ENCODE measurements around the gene RUFY3.
"Not testable (repeated sequence)": the region's sequence is repeated elsewhere in the genome, so short reads cannot be mapped to it uniquely, and the experiment has no call there.

The RUFY3 gene

GRCh38 chr4:70714079-70714887, 7.5 kb upstream of the RUFY3 start:
- H3K4me1 ChIP-seq (ENCODE audit: control insufficient read depth, insufficient read depth, low read length), result no peaks in the 10 kb centered on the region
- 89 to 94% methylated on average over 4 to 5 of the region's 5 CpGs for WGBS, 2 experiments
- H3K27me3 ChIP-seq (ENCODE audit: control insufficient read depth, insufficient read depth, low read length, poor library complexity, severe bottlenecking), result no peaks in the 10 kb centered on the region
- H3K36me3 ChIP-seq (ENCODE audit: control insufficient read depth, insufficient read depth, low read length), result no peaks in the 10 kb centered on the region
- no peak overlapping the region for H3K4me3 ChIP-seq (ENCODE audit: insufficient read depth, low read depth, low read length)
- no peak overlapping the region for H3K27ac ChIP-seq (ENCODE audit: insufficient read depth, low read depth, low read length, poor library complexity, severe bottlenecking)
- no peaks in the 10 kb centered on the region for H3K9me3 ChIP-seq (ENCODE audit: control insufficient read depth, low read length)

- H3K27me3 ChIP-seq (ENCODE audit: control insufficient read depth, insufficient read depth, low read length, poor library complexity, severe bottlenecking), result no peaks in the 10 kb centered on the region
- no peak overlapping the region for H3K4me3 ChIP-seq (ENCODE audit: insufficient read depth, low read depth, low read length)
- 92% methylated on average over 6 of the region's 6 CpGs for WGBS, 2 experiments
- no peaks in the 10 kb centered on the region for H3K9me3 ChIP-seq (ENCODE audit: control insufficient read depth, low read length)
- H3K4me1 ChIP-seq (ENCODE audit: control insufficient read depth, insufficient read depth, low read length), result no peaks in the 10 kb centered on the region
- H3K36me3 ChIP-seq (ENCODE audit: control insufficient read depth, insufficient read depth, low read length), result no peaks in the 10 kb centered on the region
- H3K27ac ChIP-seq (ENCODE audit: insufficient read depth, low read depth, low read length, poor library complexity, severe bottlenecking), result no peak overlapping the region
Observed at GRCh38 chr4:70715097-70715496, 6.7 kb upstream of the RUFY3 start.

GRCh38 chr4:70718811-70719604, 2.8 kb upstream of the RUFY3 start:
- WGBS, 2 experiments, result 95% methylated on average over 13 of the region's 13 CpGs

GRCh38 chr4:70722199-70722791, 531 bp downstream of the RUFY3 start:
- peaks cover 4% of the 10 kb centered on the region for H3K4me1 ChIP-seq (ENCODE audit: control insufficient read depth, insufficient read depth, low read length)
- no peaks in the 10 kb centered on the region for H3K36me3 ChIP-seq (ENCODE audit: control insufficient read depth, insufficient read depth, low read length)
- 79 to 86% methylated on average over 6 to 7 of the region's 7 CpGs for WGBS, 2 experiments
- no peak overlapping the region for H3K4me3 ChIP-seq (ENCODE audit: insufficient read depth, low read depth, low read length)
- no peak overlapping the region for H3K27ac ChIP-seq (ENCODE audit: insufficient read depth, low read depth, low read length, poor library complexity, severe bottlenecking)
- no peaks in the 10 kb centered on the region for H3K9me3 ChIP-seq (ENCODE audit: control insufficient read depth, low read length)
- H3K27me3 ChIP-seq (ENCODE audit: control insufficient read depth, insufficient read depth, low read length, poor library complexity, severe bottlenecking), result no peaks in the 10 kb centered on the region

More at GRCh38 chr4:70718811-70719604, 2.8 kb upstream of the RUFY3 start:
- no peaks in the 10 kb centered on the region for H3K9me3 ChIP-seq (ENCODE audit: control insufficient read depth, low read length)
- no peaks in the 10 kb centered on the region for H3K36me3 ChIP-seq (ENCODE audit: control insufficient read depth, insufficient read depth, low read length)
- H3K27ac ChIP-seq (ENCODE audit: insufficient read depth, low read depth, low read length, poor library complexity, severe bottlenecking), result no peak overlapping the region
- peaks cover 4% of the 10 kb centered on the region for H3K4me1 ChIP-seq (ENCODE audit: control insufficient read depth, insufficient read depth, low read length)
- no peaks in the 10 kb centered on the region for H3K27me3 ChIP-seq (ENCODE audit: control insufficient read depth, insufficient read depth, low read length, poor library complexity, severe bottlenecking)
- no peak overlapping the region for H3K4me3 ChIP-seq (ENCODE audit: insufficient read depth, low read depth, low read length)

- 91 to 100% methylated on average over 3 of the region's 3 CpGs for WGBS, 2 experiments
Observed at GRCh38 chr4:70724463-70724862, 2.7 kb downstream of the RUFY3 start.

GRCh38 chr4:70725633-70726032, 3.9 kb downstream of the RUFY3 start:
- WGBS, 2 experiments, result 81 to 83% methylated on average over 1 of the region's 1 CpG
- Histone ChIP-seq H3K4me3 (ENCODE audit: insufficient read depth, low read depth, low read length) (no peak overlapping the region), H3K27ac (ENCODE audit: insufficient read depth, low read depth, low read length, poor library complexity, severe bottlenecking) (no peak overlapping the region), H3K9me3 (ENCODE audit: control insufficient read depth, low read length) (no peaks in the 10 kb centered on the region), H3K27me3 (ENCODE audit: control insufficient read depth, insufficient read depth, low read length, poor library complexity, severe bottlenecking) (no peaks in the 10 kb centered on the region), H3K36me3 (ENCODE audit: control insufficient read depth, insufficient read depth, low read length) (no peaks in the 10 kb centered on the region), H3K4me1 (ENCODE audit: control insufficient read depth, insufficient read depth, low read length) (peaks cover 4% of the 10 kb centered on the region)

More at GRCh38 chr4:70724463-70724862, 2.7 kb downstream of the RUFY3 start:
- no peaks in the 10 kb centered on the region for H3K9me3 ChIP-seq (ENCODE audit: control insufficient read depth, low read length)
- no peak overlapping the region for H3K27ac ChIP-seq (ENCODE audit: insufficient read depth, low read depth, low read length, poor library complexity, severe bottlenecking)
- H3K27me3 ChIP-seq (ENCODE audit: control insufficient read depth, insufficient read depth, low read length, poor library complexity, severe bottlenecking), result no peaks in the 10 kb centered on the region
- no peak overlapping the region for H3K4me3 ChIP-seq (ENCODE audit: insufficient read depth, low read depth, low read length)
- no peaks in the 10 kb centered on the region for H3K36me3 ChIP-seq (ENCODE audit: control insufficient read depth, insufficient read depth, low read length)
- H3K4me1 ChIP-seq (ENCODE audit: control insufficient read depth, insufficient read depth, low read length), result peaks cover 4% of the 10 kb centered on the region

- WGBS, 2 experiments, result 90 to 96% methylated on average over 11 of the region's 11 CpGs
- H3K27me3 ChIP-seq (ENCODE audit: control insufficient read depth, insufficient read depth, low read length, poor library complexity, severe bottlenecking); H3K4me1 ChIP-seq (ENCODE audit: control insufficient read depth, insufficient read depth, low read length); H3K4me3 ChIP-seq (ENCODE audit: insufficient read depth, low read depth, low read length); H3K9me3 ChIP-seq (ENCODE audit: control insufficient read depth, low read length); H3K36me3 ChIP-seq (ENCODE audit: control insufficient read depth, insufficient read depth, low read length); H3K27ac ChIP-seq (ENCODE audit: insufficient read depth, low read depth, low read length, poor library complexity, severe bottlenecking): not testable (repeated sequence)
Observed at GRCh38 chr4:70726515-70726914, 4.8 kb downstream of the RUFY3 start.

- Histone ChIP-seq H3K36me3 (ENCODE audit: control insufficient read depth, insufficient read depth, low read length) (no peaks in the 10 kb centered on the region), H3K4me1 (ENCODE audit: control insufficient read depth, insufficient read depth, low read length) (no peaks in the 10 kb centered on the region), H3K4me3 (ENCODE audit: insufficient read depth, low read depth, low read length) (no peak overlapping the region), H3K9me3 (ENCODE audit: control insufficient read depth, low read length) (no peaks in the 10 kb centered on the region), H3K27me3 (ENCODE audit: control insufficient read depth, insufficient read depth, low read length, poor library complexity, severe bottlenecking) (no peaks in the 10 kb centered on the region), H3K27ac (ENCODE audit: insufficient read depth, low read depth, low read length, poor library complexity, severe bottlenecking) (no peak overlapping the region)
- 95 to 97% methylated on average over 11 of the region's 11 CpGs for WGBS, 2 experiments
Observed at GRCh38 chr4:70728091-70728490, 6.3 kb downstream of the RUFY3 start.

GRCh38 chr4:70732878-70733277, 11.1 kb downstream of the RUFY3 start:
- not testable (repeated sequence) for H3K4me3 ChIP-seq (ENCODE audit: insufficient read depth, low read depth, low read length); H3K4me1 ChIP-seq (ENCODE audit: control insufficient read depth, insufficient read depth, low read length); H3K36me3 ChIP-seq (ENCODE audit: control insufficient read depth, insufficient read depth, low read length); H3K27ac ChIP-seq (ENCODE audit: insufficient read depth, low read depth, low read length, poor library complexity, severe bottlenecking); H3K9me3 ChIP-seq (ENCODE audit: control insufficient read depth, low read length); H3K27me3 ChIP-seq (ENCODE audit: control insufficient read depth, insufficient read depth, low read length, poor library complexity, severe bottlenecking)
- 85 to 88% methylated on average over 6 to 7 of the region's 9 CpGs for WGBS, 2 experiments
